HG03565 (cell line): ENCODE data around the gene SNAI3.

Source experiments
- ATAC-seq: cut with Tn5 transposase; IDR thresholded peaks from one replicate; pipeline ENCODE4 v1.9.1; 2021; ENCODE audit warnings: mild to moderate bottlenecking, moderate library complexity; ENCODE audit not compliant: unreplicated experiment

SNAI3 gene

GRCh38 chr16:88651989-88652761 lies 34.1 kb downstream of the SNAI3 start:
- no peak for ATAC-seq

DNA sequence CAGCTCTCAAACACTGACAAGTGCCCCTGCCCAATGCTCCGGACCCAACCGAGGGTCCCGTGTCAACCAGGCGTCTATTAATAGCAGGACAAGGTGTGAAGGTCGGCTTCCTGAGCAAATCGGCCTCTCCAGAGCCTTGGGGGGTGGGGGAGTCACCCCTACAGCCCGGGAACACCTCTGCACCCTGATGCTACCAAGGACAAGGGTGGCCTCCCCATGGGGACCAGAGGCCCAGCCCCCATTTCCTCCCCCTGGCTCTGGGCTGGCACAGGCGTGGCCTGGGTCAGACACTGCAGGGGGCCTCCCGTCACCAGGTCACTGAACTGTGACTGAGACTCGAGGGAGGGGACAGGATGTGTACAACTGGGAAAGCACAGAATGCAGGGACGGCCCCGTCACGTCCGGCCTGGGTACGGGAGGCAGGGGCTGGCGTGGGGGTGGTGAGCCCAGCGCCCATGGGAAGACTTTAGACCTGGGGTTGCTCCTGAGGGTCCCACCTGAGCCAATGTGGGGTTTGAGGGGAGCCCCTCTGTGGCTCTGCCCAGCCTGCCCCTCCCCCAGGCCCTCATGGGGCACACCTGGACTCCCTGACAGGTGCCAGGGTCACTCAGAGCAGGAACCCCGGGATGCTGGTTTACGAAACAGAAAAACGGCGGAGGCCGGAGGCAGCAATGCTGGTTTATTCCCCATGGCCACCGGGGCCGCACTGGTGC lies 34.9 kb downstream of the SNAI3 start:
- peak; percentile 55 for ATAC-seq

DNA sequence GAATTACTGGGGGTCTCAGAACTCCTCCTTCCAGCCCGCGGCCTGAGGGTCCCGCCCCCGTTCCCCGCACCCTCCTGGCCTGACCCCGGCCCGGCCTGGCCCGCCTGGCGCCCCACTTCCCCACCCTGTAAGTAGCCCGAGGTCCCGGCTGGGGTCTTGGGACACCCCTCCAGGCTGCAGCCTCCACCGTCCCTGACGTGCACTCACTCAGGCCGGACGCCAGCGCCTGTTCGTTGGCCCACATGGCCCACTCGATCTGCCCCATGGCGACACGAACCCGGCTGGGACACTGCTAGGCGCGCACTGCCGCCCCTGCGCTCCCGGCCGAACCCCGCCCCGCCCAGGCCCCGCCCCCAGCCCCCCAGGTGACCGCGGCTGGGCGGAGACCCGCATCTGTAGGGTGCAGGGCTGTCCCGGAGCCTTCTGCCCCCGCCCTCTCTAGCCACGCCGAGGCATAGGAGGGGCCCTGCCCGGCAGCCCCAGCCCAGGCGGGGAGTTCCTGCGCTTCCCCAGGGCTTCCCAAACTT lies 35.5 kb downstream of the SNAI3 start, which contains the start of gene CYBA:
TSS of gene CYBA (minus strand) at position 305 of the 527 bp plus-strand sequence. CDS start at position 265, 40 bp downstream.
- peak; percentile 42 for ATAC-seq

DNA sequence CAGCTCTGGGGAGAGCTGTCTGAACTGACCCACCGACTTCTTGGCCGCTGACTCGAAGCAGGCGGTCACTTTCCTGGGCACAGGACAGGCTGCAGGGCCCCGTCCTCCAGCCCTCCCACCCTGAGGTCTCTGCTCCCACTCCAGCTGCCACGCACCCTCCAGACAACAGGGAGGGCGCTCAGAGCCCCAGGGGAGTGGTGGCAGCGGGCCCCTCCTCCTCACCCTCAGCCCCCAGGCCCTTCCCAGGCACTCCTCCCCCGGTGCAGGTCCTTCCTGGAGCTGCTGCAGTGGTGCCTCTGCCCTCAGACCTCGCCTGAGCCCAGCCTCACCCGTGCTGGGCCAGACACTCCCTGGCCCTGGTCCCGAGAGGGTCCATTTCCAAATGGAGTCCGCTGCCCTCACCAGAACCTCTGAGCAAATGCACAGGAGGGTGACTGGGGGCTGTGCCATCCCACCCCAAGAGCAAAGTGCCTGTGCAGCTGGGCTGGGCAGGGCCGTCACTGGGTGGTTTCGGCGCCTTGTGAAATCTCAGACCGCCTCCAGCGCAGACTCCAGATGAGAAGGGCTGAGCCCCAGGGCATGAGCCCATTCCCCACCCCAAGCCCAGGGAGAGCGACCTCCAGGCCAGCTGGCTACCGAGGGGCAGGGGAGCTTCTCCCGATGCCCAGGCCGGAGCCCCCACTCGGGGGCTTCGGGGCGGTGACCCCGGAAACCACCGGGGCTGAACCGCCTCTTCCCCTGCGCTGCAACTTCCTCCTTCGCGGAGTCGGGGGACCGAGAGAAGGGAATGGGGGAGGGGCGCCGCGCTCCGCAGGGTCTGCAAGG lies 36.2 kb downstream of the SNAI3 start:
- peak; percentile 6 for ATAC-seq

- no peak for ATAC-seq
Observed at GRCh38 chr16:88649195-88649923, 36.9 kb downstream of the SNAI3 start.

- no peak for ATAC-seq
Observed at GRCh38 chr16:88647178-88648070, 38.9 kb downstream of the SNAI3 start.

- no peak for ATAC-seq
Observed at GRCh38 chr16:88646345-88647034, 39.8 kb downstream of the SNAI3 start.

DNA sequence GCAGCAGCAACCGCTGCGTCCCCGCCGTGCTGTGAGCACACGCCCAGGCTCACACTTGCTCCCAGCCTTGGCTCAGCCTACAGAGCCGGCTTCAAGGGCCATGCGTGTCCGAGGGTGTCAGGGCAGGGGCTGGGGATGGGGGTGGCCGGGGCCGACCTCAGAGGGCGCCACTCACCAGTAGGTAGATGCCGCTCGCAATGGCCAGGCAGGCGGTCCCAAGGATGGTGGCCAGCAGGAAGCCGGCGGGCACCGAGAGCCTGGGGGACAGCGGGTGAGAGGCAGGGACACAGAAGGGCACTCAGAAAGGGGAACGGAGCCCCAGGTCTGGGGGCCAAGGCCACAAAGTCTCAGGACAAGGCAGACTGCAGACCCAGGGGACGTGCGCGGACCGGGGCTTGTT lies 40.4 kb downstream of the SNAI3 start:
- ATAC-seq: no peak

DNA sequence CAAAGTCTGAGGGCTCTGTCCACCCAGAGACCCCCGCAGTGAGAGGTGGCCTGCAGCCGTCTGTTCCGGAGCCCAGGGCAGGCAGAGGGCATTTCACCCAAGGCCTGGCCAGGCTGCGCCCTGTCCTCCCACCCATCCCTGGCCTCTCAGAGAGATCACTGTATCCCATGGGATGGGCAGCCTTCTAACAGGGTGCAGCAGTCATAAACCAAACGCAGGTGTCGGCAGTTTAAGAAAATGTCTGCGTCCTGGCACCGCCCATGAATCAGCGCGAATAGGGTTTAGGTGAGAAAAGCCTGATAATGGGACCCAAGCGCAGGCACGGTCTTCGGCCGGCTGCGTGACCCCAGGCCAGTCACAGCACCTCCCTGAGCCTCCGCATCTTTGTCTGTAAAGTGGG lies 40.9 kb downstream of the SNAI3 start:
- no peak for ATAC-seq

- ATAC-seq: no peak
Observed at GRCh38 chr16:88643644-88643932, 42.7 kb downstream of the SNAI3 start.

DNA sequence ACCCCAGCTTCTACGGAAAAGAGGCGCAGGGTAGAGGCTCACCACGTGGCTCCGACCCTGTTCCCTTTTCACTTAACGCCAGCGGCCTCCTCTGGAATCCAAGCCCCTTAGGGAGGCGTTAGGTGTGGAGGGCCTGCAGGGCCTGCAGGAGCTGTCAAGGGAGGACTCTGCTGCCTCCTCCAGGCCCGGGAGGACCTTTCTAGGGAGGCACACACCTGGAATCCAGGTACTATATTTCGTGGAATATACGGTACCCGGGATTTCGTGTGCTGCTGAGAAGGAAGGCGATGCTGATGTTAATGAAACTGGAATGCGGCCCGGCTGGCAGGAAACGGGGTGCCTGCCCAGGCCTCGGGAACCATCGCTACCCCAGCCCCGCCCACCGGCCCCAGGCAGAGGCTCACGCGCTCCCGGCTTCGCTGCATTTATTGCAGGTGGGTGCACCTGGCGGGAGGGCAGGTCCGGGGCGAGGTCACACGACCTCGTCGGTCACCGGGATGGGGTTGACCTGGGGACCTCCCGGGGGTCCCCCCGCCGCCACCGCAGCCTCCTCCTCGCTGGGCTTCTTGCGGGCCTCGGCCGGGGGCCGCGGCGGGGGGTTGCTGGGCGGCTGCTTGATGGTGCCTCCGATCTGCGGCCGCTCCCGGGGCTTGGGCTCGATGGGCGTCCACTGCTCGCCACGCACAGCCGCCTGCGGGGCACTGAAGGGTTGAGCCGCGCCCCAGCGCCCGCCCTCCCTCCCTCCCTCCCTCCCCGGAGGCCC lies 43.2 kb downstream of the SNAI3 start:
- ATAC-seq: no peak

DNA sequence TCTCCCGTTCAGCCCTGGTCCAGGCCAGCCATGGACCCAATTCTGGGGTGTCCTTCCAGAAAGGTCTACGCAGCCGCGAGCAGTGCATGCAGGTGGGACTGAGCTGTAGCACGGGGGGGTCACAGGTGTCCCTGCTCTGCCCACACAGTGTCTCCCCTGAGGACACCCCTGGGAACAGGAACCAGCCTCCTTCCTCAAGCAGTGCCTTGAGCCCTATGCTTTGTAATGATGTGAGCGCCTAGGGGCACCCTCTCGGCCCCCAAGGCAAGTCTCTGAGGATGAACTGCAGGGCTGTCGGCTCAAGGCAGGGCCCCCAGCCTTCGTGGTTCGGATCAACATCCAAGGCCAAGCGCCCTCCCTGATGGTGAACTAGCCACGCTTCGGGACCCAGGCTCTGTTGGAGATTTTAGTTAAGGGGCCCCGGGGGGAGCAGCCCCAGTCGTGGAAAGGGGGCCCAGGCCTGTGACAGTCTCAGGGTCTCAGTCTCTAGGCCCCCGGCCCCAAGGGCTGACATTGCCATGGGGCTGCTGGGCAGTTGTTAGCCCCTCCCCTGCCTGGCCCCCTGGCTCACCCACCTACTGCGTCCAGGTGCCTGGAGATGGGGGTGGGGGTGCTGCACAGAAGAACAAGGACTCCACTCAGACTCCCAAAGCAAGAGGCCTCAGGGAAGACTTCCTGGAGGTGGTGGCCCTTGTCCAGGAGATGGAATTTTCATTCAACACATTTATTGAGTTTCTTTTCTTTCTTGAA lies 45.6 kb downstream of the SNAI3 start:
- no peak for ATAC-seq

- ATAC-seq: no peak
Observed at GRCh38 chr16:88640039-88640495, 46.2 kb downstream of the SNAI3 start.

DNA sequence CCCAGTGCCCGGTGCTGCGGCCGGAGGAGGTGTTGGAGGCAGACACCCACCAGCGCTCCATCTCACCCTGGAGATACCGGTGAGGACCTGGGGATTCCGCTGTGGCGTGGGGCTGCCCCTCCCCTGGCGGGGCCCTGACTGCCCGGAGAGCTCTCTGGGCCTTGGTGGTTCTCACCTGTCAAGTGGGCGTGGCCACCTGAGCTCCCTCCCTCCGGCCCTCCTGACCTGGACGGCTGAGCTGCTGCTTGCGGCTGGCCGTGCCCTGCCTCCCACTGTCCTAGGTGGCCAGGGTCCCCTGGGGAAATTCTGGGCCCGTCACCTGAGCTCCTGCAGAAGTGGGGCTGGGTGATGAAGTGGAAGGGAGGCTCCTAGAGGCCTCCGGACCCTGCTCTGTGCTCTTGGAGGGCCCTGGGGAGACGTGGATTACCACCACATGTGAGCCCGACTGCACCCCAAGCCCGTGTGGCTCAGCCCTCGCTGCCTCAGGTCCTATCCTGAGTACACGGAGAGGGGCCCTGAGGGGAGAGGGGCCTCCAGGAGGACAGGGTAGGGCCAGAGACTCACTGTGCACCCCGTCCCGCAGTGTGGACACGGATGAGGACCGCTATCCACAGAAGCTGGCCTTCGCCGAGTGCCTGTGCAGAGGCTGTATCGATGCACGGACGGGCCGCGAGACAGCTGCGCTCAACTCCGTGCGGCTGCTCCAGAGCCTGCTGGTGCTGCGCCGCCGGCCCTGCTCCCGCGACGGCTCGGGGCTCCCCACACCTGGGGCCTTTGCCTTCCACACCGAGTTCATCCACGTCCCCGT lies 46.9 kb downstream of the SNAI3 start:
- ATAC-seq: no peak

DNA sequence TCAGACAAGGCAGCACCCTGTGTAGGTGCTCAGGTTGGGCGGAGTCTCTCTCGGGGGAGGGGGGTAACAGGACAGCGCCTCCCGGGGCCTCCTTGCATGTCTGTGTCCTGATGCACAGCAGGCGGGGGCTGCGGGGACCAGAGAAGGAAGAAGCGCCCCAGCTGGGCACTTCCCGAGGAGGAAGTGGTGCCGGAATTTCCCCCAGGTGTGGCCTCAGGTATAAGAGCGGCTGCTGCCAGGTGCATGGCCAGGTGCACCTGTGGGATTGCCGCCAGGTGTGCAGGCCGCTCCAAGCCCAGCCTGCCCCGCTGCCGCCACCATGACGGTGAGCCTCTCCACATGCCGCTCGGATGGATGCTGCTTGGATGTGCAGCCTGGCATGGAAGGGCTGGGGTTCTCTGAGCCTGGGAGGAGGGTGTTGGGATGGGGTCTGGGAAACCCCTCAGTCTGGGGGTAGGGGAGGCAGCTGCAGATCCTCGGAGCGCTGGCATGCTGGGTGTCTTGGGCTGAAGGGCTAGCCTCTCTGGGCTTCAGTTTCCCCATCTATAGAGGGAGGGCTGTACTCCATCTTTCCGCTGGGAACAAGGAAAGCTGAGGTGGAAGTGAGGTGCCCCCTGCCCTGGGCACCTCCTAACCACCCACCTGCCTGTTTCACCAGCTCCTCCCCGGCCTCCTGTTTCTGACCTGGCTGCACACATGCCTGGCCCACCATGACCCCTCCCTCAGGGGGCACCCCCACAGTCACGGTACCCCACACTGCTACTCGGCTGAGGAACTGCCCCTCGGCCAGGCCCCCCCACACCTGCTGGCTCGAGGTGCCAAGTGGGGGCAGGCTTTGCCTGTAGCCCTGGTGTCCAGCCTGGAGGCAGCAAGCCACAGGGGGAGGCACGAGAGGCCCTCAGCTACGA lies 47.7 kb downstream of the SNAI3 start, which contains the start of gene IL17C:
TSS of gene IL17C (plus strand) at position 250 of the 908 bp plus-strand sequence. CDS start at position 320, 70 bp downstream.
- no peak for ATAC-seq
